ENCODE results near the gene PLCB4.

- no peak for TF ChIP-seq POLR2A (IDR thresholded peaks at IDR 0.05)
- no peak for TF ChIP-seq CTCF (IDR thresholded peaks at IDR 0.05)
Measured at GRCh38 chr20:9358001-9358400, 289.1 kb downstream of the PLCB4 start.

All from adrenal gland (tissue), 5 donors.